Measurements from ENCODE around the gene PLAAT4. TPM values are rescaled to one million over a fixed set of nuclear protein-coding genes. Genes with fewer than 3 reads are reported as not detected.

Gene PLAAT4
- total RNA-seq (10 to 100 TPM; 20.5 to 21.8 TPM), polyA plus RNA-seq (612 TPM)

- peaks cover 82% of the 10 kb centered on the region for H3K4me1 ChIP-seq (ENCODE audit: insufficient read depth, low read length)
- no peaks in the 10 kb centered on the region for H3K9me3 Mint-ChIP-seq
- peak in 4 of 5 donors; percentile 31 to 57 (median 54) for DNase-seq
- H3K4me1 Mint-ChIP-seq: peaks cover 85 to 95% (median 92%) of the 10 kb centered on the region in 3 donors
- H3K36me3 ChIP-seq (ENCODE audit: insufficient read depth, low read length): no peaks in the 10 kb centered on the region
- CTCF ChIA-PET: interaction anchor here (0.7 to 4.0 kb wide), 6 partner anchors 14 to 99 kb away, joined by 3 to 37 read pairs (median 9); no protein-coding TSS in a partner anchor
- no peaks in the 10 kb centered on the region for H3K27me3 ChIP-seq (ENCODE audit: insufficient read depth, low read length, poor library complexity, severe bottlenecking)
- POLR2A ChIA-PET: interaction anchor here (0.5 to 3.0 kb wide), 9 partner anchors 15 to 655 kb away, joined by 3 to 38 read pairs (median 3); partner anchors contain the start of genes ATL3 and PLAAT2
- peak within 1 kb of the TSS; percentile 91 to 99 (median 98) for H3K4me3 Mint-ChIP-seq
- peaks cover 0 to 3% of the 10 kb centered on the region in 2 donors for H3K27me3 Mint-ChIP-seq
- H3K9me3 ChIP-seq (ENCODE audit: low read length): no peaks in the 10 kb centered on the region
- peaks cover 0 to 43% (median 6%) of the 10 kb centered on the region in 3 donors for H3K36me3 Mint-ChIP-seq
- peak within 1 kb of the TSS; percentile 69 for H3K27ac ChIP-seq (ENCODE audit: low read depth, low read length)
- peak within 1 kb of the TSS; percentile 78 for H3K4me3 ChIP-seq (ENCODE audit: low read length)
- H3K27ac Mint-ChIP-seq: peak within 1 kb of the TSS; percentile 90 to 100 (median 98)
Measured at GRCh38 chr11:63536669-63537292, at the start of gene PLAAT4. Gene PLAAT4 (plus strand): TSS chr11:63536808. CDS start chr11:63536869, 61 bp downstream.

- peaks cover 8 to 32% (median 18%) of the 10 kb centered on the region in 3 donors for H3K4me1 Mint-ChIP-seq
- no peak overlapping the region for H3K4me3 Mint-ChIP-seq
- Histone ChIP-seq H3K4me1 (ENCODE audit: insufficient read depth, low read length) (no peaks in the 10 kb centered on the region), H3K9me3 (ENCODE audit: low read length) (no peaks in the 10 kb centered on the region), H3K4me3 (ENCODE audit: low read length) (no peak overlapping the region), H3K36me3 (ENCODE audit: insufficient read depth, low read length) (no peaks in the 10 kb centered on the region), H3K27me3 (ENCODE audit: insufficient read depth, low read length, poor library complexity, severe bottlenecking) (no peaks in the 10 kb centered on the region), H3K27ac (ENCODE audit: low read depth, low read length) (no peak overlapping the region)
- no peak for DNase-seq
- H3K27ac Mint-ChIP-seq: peak overlapping the region in 1 of 8 donors; percentile 47
- peaks cover 0 to 14% (median 0%) of the 10 kb centered on the region in 3 donors for H3K36me3 Mint-ChIP-seq
- H3K27me3 Mint-ChIP-seq: peaks cover 1 to 4% of the 10 kb centered on the region in 2 donors
- peaks cover 7 to 20% (median 16%) of the 10 kb centered on the region in 5 donors for H3K9me3 Mint-ChIP-seq
- ChIA-PET CTCF (interaction anchor here (1.6 kb wide), 1 partner anchor 9 kb away, joined by 8 read pairs; no protein-coding TSS in a partner anchor), POLR2A (interaction anchor here (0.5 kb wide), 1 partner anchor 16 kb away, joined by 3 read pairs; no protein-coding TSS in a partner anchor)
Measured at GRCh38 chr11:63488789-63489188, 47.8 kb upstream of the PLAAT4 start.

GRCh38 chr11:63489879-63490278 lies 46.7 kb upstream of the PLAAT4 start:
- H3K27ac ChIP-seq (ENCODE audit: low read depth, low read length): no peak overlapping the region
- Mint-ChIP-seq H3K27me3 (peaks cover 2 to 4% of the 10 kb centered on the region in 2 donors), H3K4me3 (peak overlapping the region in 5 of 7 donors; percentile 23 to 91 (median 70)), H3K9me3 (peaks cover 6 to 15% (median 10%) of the 10 kb centered on the region in 5 donors), H3K27ac (no peak overlapping the region), H3K36me3 (peaks cover 0 to 7% (median 0%) of the 10 kb centered on the region in 3 donors), H3K4me1 (peaks cover 8 to 32% (median 18%) of the 10 kb centered on the region in 3 donors)
- ChIA-PET CTCF (interaction anchor here (0.9 to 2.0 kb wide), 4 partner anchors 9 to 29 kb away, joined by 3 to 12 read pairs (median 6); no protein-coding TSS in a partner anchor), POLR2A (no interaction called here)
- no peak for DNase-seq
- no peaks in the 10 kb centered on the region for H3K27me3 ChIP-seq (ENCODE audit: insufficient read depth, low read length, poor library complexity, severe bottlenecking)
- no peaks in the 10 kb centered on the region for H3K9me3 ChIP-seq (ENCODE audit: low read length)
- no peaks in the 10 kb centered on the region for H3K36me3 ChIP-seq (ENCODE audit: insufficient read depth, low read length)
- no peaks in the 10 kb centered on the region for H3K4me1 ChIP-seq (ENCODE audit: insufficient read depth, low read length)
- no peak overlapping the region for H3K4me3 ChIP-seq (ENCODE audit: low read length)

GRCh38 chr11:63490551-63491239 lies 45.9 kb upstream of the PLAAT4 start, which contains the start of gene PLAAT5:
Gene PLAAT5 (minus strand): TSS chr11:63491167. CDS start chr11:63491034, 133 bp downstream.
- Mint-ChIP-seq H3K27me3 (peaks cover 2 to 4% of the 10 kb centered on the region in 2 donors), H3K9me3 (peaks cover 1 to 8% (median 4%) of the 10 kb centered on the region in 5 donors), H3K36me3 (peaks cover 0 to 1% (median 0%) of the 10 kb centered on the region in 3 donors), H3K27ac (peak within 1 kb of the TSS in 5 of 8 donors; percentile 69 to 87 (median 80)), H3K4me3 (peak within 1 kb of the TSS; percentile 70 to 91 (median 85)), H3K4me1 (peaks cover 8 to 32% (median 18%) of the 10 kb centered on the region in 3 donors)
- peak in 1 of 5 donors; percentile 7 for DNase-seq
- Histone ChIP-seq H3K4me1 (ENCODE audit: insufficient read depth, low read length) (no peaks in the 10 kb centered on the region), H3K36me3 (ENCODE audit: insufficient read depth, low read length) (no peaks in the 10 kb centered on the region), H3K27me3 (ENCODE audit: insufficient read depth, low read length, poor library complexity, severe bottlenecking) (no peaks in the 10 kb centered on the region), H3K27ac (ENCODE audit: low read depth, low read length) (no peak within 1 kb of the TSS), H3K4me3 (ENCODE audit: low read length) (no peak within 1 kb of the TSS), H3K9me3 (ENCODE audit: low read length) (no peaks in the 10 kb centered on the region)
- ChIA-PET CTCF (interaction anchor here (0.8 to 2.0 kb wide), 8 partner anchors 8 to 71 kb away, joined by 3 to 12 read pairs (median 3); no protein-coding TSS in a partner anchor), POLR2A (no interaction called here)

- H3K9me3 Mint-ChIP-seq: peaks cover 0 to 3% (median 3%) of the 10 kb centered on the region in 5 donors
- H3K27me3 Mint-ChIP-seq: peaks cover 2 to 4% of the 10 kb centered on the region in 2 donors
- no peaks in the 10 kb centered on the region for H3K36me3 Mint-ChIP-seq
- peak overlapping the region in 4 of 8 donors; percentile 69 to 87 (median 82) for H3K27ac Mint-ChIP-seq
- no peak for DNase-seq
- ChIA-PET CTCF (interaction anchor here (0.8 to 2.0 kb wide), 6 partner anchors 9 to 71 kb away, joined by 3 to 12 read pairs (median 3); no protein-coding TSS in a partner anchor), POLR2A (no interaction called here)
- H3K9me3 ChIP-seq (ENCODE audit: low read length): no peaks in the 10 kb centered on the region
- H3K27me3 ChIP-seq (ENCODE audit: insufficient read depth, low read length, poor library complexity, severe bottlenecking): no peaks in the 10 kb centered on the region
- no peak overlapping the region for H3K27ac ChIP-seq (ENCODE audit: low read depth, low read length)
- no peak overlapping the region for H3K4me3 ChIP-seq (ENCODE audit: low read length)
- H3K4me1 Mint-ChIP-seq: peaks cover 8 to 32% (median 18%) of the 10 kb centered on the region in 3 donors
- H3K4me3 Mint-ChIP-seq: peak overlapping the region; percentile 69 to 91 (median 84)
- H3K36me3 ChIP-seq (ENCODE audit: insufficient read depth, low read length): no peaks in the 10 kb centered on the region
- H3K4me1 ChIP-seq (ENCODE audit: insufficient read depth, low read length): no peaks in the 10 kb centered on the region
Measured at GRCh38 chr11:63491240-63491587, 45.4 kb upstream of the PLAAT4 start.

- H3K27me3 ChIP-seq (ENCODE audit: insufficient read depth, low read length, poor library complexity, severe bottlenecking): no peaks in the 10 kb centered on the region
- H3K9me3 Mint-ChIP-seq: peaks cover 0 to 3% (median 0%) of the 10 kb centered on the region in 5 donors
- POLR2A ChIA-PET: no interaction called here
- H3K4me1 Mint-ChIP-seq: peaks cover 8 to 32% (median 18%) of the 10 kb centered on the region in 3 donors
- H3K9me3 ChIP-seq (ENCODE audit: low read length): no peaks in the 10 kb centered on the region
- peaks cover 2 to 4% of the 10 kb centered on the region in 2 donors for H3K27me3 Mint-ChIP-seq
- H3K36me3 ChIP-seq (ENCODE audit: insufficient read depth, low read length): no peaks in the 10 kb centered on the region
- peak overlapping the region in 3 of 8 donors; percentile 49 to 84 (median 75) for H3K27ac Mint-ChIP-seq
- no peaks in the 10 kb centered on the region for H3K4me1 ChIP-seq (ENCODE audit: insufficient read depth, low read length)
- no peaks in the 10 kb centered on the region for H3K36me3 Mint-ChIP-seq
- DNase-seq: no peak
- H3K27ac ChIP-seq (ENCODE audit: low read depth, low read length): no peak overlapping the region
- peak overlapping the region; percentile 61 to 91 (median 70) for H3K4me3 Mint-ChIP-seq
- CTCF ChIA-PET: interaction anchor here (1.3 to 2.0 kb wide), 5 partner anchors 9 to 70 kb away, joined by 3 to 12 read pairs (median 3); no protein-coding TSS in a partner anchor
- no peak overlapping the region for H3K4me3 ChIP-seq (ENCODE audit: low read length)
Measured at GRCh38 chr11:63491636-63492372, 44.8 kb upstream of the PLAAT4 start.

GRCh38 chr11:63492441-63492840 lies 44.2 kb upstream of the PLAAT4 start:
- Histone ChIP-seq H3K27me3 (ENCODE audit: insufficient read depth, low read length, poor library complexity, severe bottlenecking) (no peaks in the 10 kb centered on the region), H3K36me3 (ENCODE audit: insufficient read depth, low read length) (no peaks in the 10 kb centered on the region), H3K4me1 (ENCODE audit: insufficient read depth, low read length) (no peaks in the 10 kb centered on the region), H3K4me3 (ENCODE audit: low read length) (no peak overlapping the region), H3K27ac (ENCODE audit: low read depth, low read length) (no peak overlapping the region), H3K9me3 (ENCODE audit: low read length) (no peaks in the 10 kb centered on the region)
- CTCF ChIA-PET: interaction anchor here (1.9 kb wide), 1 partner anchor 59 kb away, joined by 5 read pairs; no protein-coding TSS in a partner anchor
- Mint-ChIP-seq H3K36me3 (no peaks in the 10 kb centered on the region), H3K27me3 (peaks cover 2 to 4% of the 10 kb centered on the region in 2 donors), H3K9me3 (peaks cover 0 to 3% (median 0%) of the 10 kb centered on the region in 5 donors), H3K4me1 (peaks cover 8 to 32% (median 18%) of the 10 kb centered on the region in 3 donors), H3K4me3 (peak overlapping the region in 2 of 7 donors; percentile 2 to 61), H3K27ac (no peak overlapping the region)
- POLR2A ChIA-PET: no interaction called here
- DNase-seq: no peak

All from CD8-positive, alpha-beta memory T cell (primary cell).